Left lobe of liver (tissue), 2 donors: Measurements from ENCODE around the gene PRMT9. TPM values are rescaled to one million over a fixed set of nuclear protein-coding genes. Genes with fewer than 3 reads are reported as not detected.
A peak's percentile ranks its signal among the peaks of the same experiment; 100 is the strongest.

Source experiments
- ATAC-seq: fragments of 200-7000 bp; cut with Tn5 transposase; one replicate; pipeline ENCODE4 v1.9.1; 2020; ENCODE audit warnings: mild to moderate bottlenecking, moderate library complexity
- DNase-seq: peaks from one replicate; pipeline ENCODE4 v3.0.0-alpha.2; 2020; ENCODE audit warnings: low spot score
- total RNA-seq: library from RNA; stranded (reverse); gene quantifications from one replicate; pipeline ENCODE4 v1.2.1, GENCODE V29; 2021
- donor health status: DM: no; HTN: no; CAD: no; lungs with moderate emphysema.
- donor health status: DM: no; HTN: yes; CAD: no.

The PRMT9 gene
- total RNA-seq, 1 donor from 2014 or later: 4.6 TPM

DNA sequence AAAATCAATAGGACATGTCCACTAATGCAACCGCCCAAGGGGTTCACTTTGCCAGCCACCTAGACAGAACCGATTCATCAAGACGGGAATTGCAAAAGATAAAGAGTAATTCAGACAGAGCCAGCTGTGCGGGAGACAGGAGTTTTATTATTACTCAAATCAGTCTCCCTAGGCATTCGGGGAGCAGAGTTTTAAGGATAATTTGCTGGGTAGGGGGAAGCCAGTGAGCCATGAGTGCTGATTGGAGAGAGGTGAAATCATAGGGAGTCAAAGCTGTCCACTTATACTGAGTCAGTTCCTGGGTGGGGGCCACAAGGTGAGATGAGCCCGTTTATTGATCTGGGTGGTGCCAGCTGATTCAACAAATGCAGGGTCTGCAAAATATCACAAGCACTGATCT is 58.2 kb downstream of the PRMT9 start:
- no peak for ATAC-seq
- no peak for DNase-seq

GRCh38 chr4:147620315-147620714 is 63.6 kb downstream of the PRMT9 start:
- ATAC-seq (no peak), DNase-seq (no peak)

- DNase-seq (no peak), ATAC-seq (peak; percentile 56)
These were observed 65.9 kb downstream of the PRMT9 start for GRCh38 chr4:147617841-147618691.

GRCh38 chr4:147617173-147617840 is 66.7 kb downstream of the PRMT9 start, which contains the start of gene TMEM184C:
Gene TMEM184C (plus strand): TSS chr4:147617397. CDS start chr4:147617957, 560 bp downstream.
- peak; percentile 98 for ATAC-seq
- DNase-seq: peak; percentile 99

- DNase-seq (no peak), ATAC-seq (no peak)
These were observed 67.2 kb downstream of the PRMT9 start for GRCh38 chr4:147616849-147617172.

DNA sequence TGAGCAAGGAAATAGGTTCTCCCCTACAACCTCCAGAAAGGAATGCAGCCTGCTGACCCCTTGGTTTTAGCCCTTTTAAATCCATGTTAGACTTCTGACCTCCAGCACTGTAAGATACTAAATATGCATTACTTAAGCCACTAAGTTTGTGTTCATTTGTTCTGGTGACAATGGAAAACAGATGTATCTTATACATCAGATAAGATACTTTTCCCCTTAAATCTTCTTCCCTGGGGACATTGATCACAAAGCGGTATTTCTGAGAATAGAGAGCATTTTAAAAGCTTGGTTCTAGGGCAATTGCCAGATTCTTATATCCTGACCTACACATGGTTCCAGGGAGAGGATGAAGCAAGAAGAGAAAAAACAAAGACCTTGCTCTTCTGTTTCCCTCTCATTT is 73.3 kb downstream of the PRMT9 start:
- DNase-seq (no peak), ATAC-seq (no peak)

GRCh38 chr4:147607471-147607870 is 76.5 kb downstream of the PRMT9 start:
- no peak for DNase-seq
- peak; percentile 61 for ATAC-seq

DNA sequence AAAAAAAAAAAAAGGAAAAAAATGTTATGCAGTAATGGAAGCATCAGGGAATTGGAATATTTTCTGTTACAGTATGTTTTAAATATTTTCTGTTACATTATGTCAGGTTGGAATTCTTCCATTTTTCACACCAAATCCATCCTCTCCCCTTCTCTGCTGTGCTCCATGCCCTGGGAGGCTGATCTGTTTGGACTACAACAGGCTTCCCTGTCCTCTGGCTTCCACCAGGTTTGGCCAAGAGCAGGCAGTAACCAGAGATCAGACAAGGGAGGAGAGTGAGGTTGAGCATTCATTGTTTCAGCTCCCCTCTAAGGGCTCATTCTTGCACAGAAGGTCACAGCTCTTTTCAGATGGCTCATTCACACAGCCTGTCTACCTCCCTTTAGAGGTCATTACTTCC is 78.5 kb downstream of the PRMT9 start:
- DNase-seq (no peak), ATAC-seq (no peak)

GRCh38 chr4:147599769-147600168 is 84.2 kb downstream of the PRMT9 start:
- ATAC-seq: no peak
- DNase-seq: no peak

GRCh38 chr4:147599206-147599605 is 84.8 kb downstream of the PRMT9 start:
- DNase-seq (no peak), ATAC-seq (no peak)

DNA sequence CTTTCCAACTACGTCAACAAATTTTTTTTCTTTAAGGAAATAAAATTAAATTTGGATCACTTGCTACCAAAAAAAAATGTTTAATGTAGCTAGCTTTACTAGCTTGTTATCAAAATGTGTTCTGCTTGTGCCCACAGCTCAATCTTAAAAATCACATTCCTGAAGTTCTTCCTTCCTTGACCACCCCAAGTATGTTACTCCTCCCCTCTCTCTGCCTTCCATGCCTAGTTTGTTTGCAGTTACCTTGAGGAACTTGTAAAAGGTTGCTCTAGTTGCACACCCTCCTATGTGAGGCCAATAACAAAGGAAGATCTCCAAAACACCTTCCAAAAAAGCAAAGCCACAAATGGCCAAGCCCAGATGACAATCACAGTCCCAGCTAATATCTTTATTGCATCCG is 86.4 kb downstream of the PRMT9 start:
- DNase-seq (no peak), ATAC-seq (no peak)

- DNase-seq: no peak
These were observed 87.0 kb downstream of the PRMT9 start for GRCh38 chr4:147596981-147597380.

DNA sequence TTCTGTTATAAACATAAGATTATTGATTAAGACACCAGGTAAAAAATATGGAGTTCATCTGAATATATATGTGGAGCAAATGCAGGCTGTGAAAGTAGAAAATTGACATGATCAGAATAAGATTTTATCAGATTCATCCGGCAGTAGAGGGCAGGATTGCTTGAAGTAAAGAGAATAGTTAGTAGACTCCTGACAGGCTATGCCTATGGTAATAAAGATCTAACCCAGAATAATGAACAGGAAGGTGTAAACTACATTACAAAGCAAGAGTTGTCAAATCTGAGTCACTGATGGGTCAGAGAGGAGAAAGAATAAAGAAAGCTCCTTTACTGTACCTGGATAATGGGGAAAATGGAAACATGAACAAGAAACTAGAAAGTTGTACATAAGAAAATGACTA is 87.6 kb downstream of the PRMT9 start:
- DNase-seq (no peak), ATAC-seq (no peak)

More at GRCh38 chr4:147596981-147597380, 87.0 kb downstream of the PRMT9 start:
- no peak for ATAC-seq

- ATAC-seq (no peak), DNase-seq (no peak)
These were observed 89.4 kb downstream of the PRMT9 start for GRCh38 chr4:147594578-147594977.

- DNase-seq (no peak), ATAC-seq (peak; percentile 35)
These were observed 89.9 kb downstream of the PRMT9 start for GRCh38 chr4:147594107-147594506.

DNA sequence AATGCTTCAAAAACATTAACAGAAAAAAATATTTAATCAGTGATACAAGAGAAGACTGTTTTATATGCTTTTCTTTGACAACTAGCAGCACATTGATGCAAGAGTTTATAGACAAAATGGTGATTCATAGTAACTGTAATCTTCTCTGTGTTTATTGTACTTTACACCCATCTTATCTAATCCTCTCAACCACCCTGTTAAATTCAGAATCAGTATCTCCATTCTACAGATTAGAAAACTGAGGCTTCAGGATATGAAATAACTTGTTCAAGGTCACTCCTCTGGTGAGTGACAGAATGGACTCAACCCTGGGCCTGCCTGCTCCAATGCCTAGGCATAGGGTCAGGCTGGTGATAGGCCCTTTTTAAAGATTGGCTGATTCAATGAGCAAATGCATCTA is 92.9 kb downstream of the PRMT9 start:
- no peak for DNase-seq
- no peak for ATAC-seq

- ATAC-seq: peak; percentile 62
- DNase-seq: no peak
These were observed 93.6 kb downstream of the PRMT9 start for GRCh38 chr4:147590249-147590920.

GRCh38 chr4:147589586-147589985 is 94.4 kb downstream of the PRMT9 start:
- DNase-seq (no peak), ATAC-seq (no peak)
